ENCODE data around the gene B4GALT6. TPM values are rescaled to one million over a fixed set of nuclear protein-coding genes. Genes with fewer than 3 reads are reported as not detected.

The B4GALT6 gene
- total RNA-seq, 2 experiments from 2014 or later: 1.7 to 2.4 TPM

DNA sequence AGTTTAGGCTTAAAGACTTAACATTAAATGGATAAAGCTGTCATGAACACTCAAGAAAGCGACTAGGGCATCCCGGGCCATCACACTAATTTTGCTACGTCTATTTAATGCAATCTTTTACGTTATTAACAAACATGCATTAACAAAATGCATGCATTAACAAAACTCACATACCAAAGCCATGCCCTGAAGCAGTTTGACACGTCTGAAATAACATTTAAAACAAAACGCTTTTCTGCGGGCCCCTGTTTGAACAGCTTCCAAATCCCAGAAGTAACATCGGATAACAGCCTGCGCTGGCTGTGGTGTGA, 458 bp downstream of the B4GALT6 start:
- Mint-ChIP-seq H3K36me3 (ENCODE audit: low read depth) (no peaks in the 10 kb centered on the region), H3K27me3 (peaks cover 57% of the 10 kb centered on the region), H3K4me1 (ENCODE audit: low read depth) (peaks cover 14% of the 10 kb centered on the region), H3K4me3 (peak overlapping the region; percentile 65), H3K27ac (no peak overlapping the region), H3K9me3 (no peaks in the 10 kb centered on the region)
- ChIA-PET POLR2A (interaction anchor here (0.6 kb wide), 1 partner anchor 58 kb away, joined by 3 read pairs; no protein-coding TSS in a partner anchor), CTCF (interaction anchor here (1.5 kb wide), 1 partner anchor 40 kb away, joined by 3 read pairs; no protein-coding TSS in a partner anchor)
- ATAC-seq (no peak), DNase-seq (no peak)
- TF ChIP-seq, protein P1, sequence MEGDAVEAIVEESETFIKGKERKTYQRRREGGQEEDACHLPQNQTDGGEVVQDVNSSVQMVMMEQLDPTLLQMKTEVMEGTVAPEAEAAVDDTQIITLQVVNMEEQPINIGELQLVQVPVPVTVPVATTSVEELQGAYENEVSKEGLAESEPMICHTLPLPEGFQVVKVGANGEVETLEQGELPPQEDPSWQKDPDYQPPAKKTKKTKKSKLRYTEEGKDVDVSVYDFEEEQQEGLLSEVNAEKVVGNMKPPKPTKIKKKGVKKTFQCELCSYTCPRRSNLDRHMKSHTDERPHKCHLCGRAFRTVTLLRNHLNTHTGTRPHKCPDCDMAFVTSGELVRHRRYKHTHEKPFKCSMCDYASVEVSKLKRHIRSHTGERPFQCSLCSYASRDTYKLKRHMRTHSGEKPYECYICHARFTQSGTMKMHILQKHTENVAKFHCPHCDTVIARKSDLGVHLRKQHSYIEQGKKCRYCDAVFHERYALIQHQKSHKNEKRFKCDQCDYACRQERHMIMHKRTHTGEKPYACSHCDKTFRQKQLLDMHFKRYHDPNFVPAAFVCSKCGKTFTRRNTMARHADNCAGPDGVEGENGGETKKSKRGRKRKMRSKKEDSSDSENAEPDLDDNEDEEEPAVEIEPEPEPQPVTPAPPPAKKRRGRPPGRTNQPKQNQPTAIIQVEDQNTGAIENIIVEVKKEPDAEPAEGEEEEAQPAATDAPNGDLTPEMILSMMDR (IDR thresholded peaks at IDR 0.05): no peak
- intact Hi-C loops (cut with micrococcal nuclease): no loop called here

DNA sequence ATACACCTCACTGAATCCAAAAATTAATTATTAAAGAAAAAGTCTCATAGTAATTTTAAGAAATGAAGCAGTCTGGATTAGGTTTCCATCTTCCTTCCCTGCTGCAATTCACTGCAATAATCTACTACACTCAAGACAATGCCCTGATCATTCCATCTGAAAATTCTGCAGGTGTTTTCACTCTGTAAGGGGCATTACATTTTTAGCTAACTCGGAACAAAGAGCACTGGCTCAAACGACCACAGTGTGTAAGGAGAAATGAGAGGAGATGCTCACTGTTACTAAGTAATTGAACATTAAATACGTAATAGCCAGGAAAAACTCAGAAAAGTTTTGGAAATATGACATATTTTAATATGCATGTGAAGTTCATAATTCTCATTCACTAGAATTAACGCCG, 1.3 kb downstream of the B4GALT6 start:
- intact Hi-C loops (cut with micrococcal nuclease): no loop called here
- peaks cover 59% of the 10 kb centered on the region for H3K27me3 Mint-ChIP-seq
- no peaks in the 10 kb centered on the region for H3K9me3 Mint-ChIP-seq
- no peak for ATAC-seq
- H3K4me1 Mint-ChIP-seq (ENCODE audit: low read depth): peaks cover 14% of the 10 kb centered on the region
- H3K27ac Mint-ChIP-seq: no peak overlapping the region
- H3K36me3 Mint-ChIP-seq (ENCODE audit: low read depth): no peaks in the 10 kb centered on the region
- ChIA-PET POLR2A (interaction anchor here (1.0 kb wide), 1 partner anchor 24 kb away, joined by 3 read pairs; no protein-coding TSS in a partner anchor), CTCF (interaction anchor here (1.0 to 1.4 kb wide), 2 partner anchors 16 to 32 kb away, joined by 3 read pairs; no protein-coding TSS in a partner anchor)
- TF ChIP-seq, protein P1 (IDR thresholded peaks at IDR 0.05): no peak
- H3K4me3 Mint-ChIP-seq: no peak overlapping the region
- no peak for DNase-seq

DNA sequence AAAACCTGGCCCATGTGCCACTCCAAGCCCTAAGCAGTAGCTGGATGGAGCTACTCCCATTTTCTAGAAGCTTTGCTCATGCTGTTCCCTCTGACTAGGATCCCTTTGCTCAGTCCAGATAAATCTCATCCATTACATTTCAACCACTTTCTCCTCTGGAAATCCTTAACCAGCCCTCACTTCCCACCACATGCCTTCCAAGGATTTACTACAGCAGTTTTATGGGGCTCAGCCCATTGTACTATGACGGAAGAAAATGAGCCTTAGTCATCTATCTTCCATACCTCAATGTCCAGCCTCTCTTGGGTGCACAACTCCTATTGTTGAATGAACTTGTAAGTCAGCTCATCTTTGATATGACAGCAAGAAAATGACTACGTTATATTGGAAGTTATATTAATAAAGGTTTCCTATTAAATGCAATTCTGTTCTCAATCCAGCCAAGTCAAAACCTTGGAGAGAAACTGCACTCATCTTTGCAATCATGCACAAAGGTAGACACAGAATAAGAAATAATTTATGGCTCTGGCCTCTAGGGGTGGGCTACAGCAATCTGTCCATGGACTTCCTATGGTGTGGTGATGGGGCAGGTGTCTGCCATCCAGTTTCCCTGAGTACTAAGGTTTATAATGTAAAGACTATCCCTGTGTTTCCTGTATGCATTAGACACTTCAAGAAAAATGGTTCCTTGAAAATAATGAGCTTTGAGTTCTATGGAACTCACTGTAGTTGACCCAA, 3.4 kb downstream of the B4GALT6 start:
- no peaks in the 10 kb centered on the region for H3K9me3 Mint-ChIP-seq
- POLR2A ChIA-PET: interaction anchor here (1.3 kb wide), 1 partner anchor 14 kb away, joined by 3 read pairs; no protein-coding TSS in a partner anchor
- H3K36me3 Mint-ChIP-seq (ENCODE audit: low read depth): no peaks in the 10 kb centered on the region
- CTCF ChIA-PET: interaction anchor here (1.1 to 1.5 kb wide), 4 partner anchors 9 to 41 kb away, joined by 3 to 5 read pairs (median 4); no protein-coding TSS in a partner anchor
- intact Hi-C loops (cut with micrococcal nuclease): no loop called here
- no peak overlapping the region for H3K27ac Mint-ChIP-seq
- H3K4me1 Mint-ChIP-seq (ENCODE audit: low read depth): peaks cover 13% of the 10 kb centered on the region
- DNase-seq (peak; percentile 7), ATAC-seq (no peak)
- H3K4me3 Mint-ChIP-seq: no peak overlapping the region
- TF ChIP-seq, protein P1 (IDR thresholded peaks at IDR 0.05): peak; percentile 19
- peaks cover 48% of the 10 kb centered on the region for H3K27me3 Mint-ChIP-seq

DNA sequence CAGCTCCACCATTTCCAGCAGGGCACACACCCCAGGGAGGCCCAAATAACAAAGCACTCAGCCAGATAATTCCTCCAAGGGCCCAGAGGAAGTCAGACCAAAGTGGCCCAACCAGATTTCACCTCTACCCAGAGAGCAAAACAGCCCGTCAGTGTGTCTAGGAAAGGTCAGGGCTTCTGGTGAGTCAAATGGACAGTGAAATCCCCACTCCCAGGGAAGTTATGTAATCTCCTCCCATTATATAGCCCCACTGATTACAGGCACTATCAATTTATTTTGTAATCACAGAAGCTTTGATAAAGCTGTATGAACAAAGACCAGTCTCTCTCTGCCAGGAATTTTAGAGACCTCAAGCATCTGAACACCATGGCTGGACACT, 4.0 kb downstream of the B4GALT6 start:
- TF ChIP-seq, protein P1 (IDR thresholded peaks at IDR 0.05): no peak
- Mint-ChIP-seq H3K4me3 (no peak overlapping the region), H3K4me1 (ENCODE audit: low read depth) (peaks cover 9% of the 10 kb centered on the region), H3K36me3 (ENCODE audit: low read depth) (no peaks in the 10 kb centered on the region), H3K27ac (no peak overlapping the region), H3K9me3 (no peaks in the 10 kb centered on the region), H3K27me3 (peaks cover 44% of the 10 kb centered on the region)
- intact Hi-C loops (cut with micrococcal nuclease): no loop called here
- POLR2A ChIA-PET: interaction anchor here (1.3 kb wide), 1 partner anchor 14 kb away, joined by 3 read pairs; no protein-coding TSS in a partner anchor
- ATAC-seq (no peak), DNase-seq (no peak)
- CTCF ChIA-PET: interaction anchor here (1.1 to 1.5 kb wide), 4 partner anchors 8 to 42 kb away, joined by 3 to 5 read pairs (median 4); no protein-coding TSS in a partner anchor
